Osteoblast (primary cell): Measurements from ENCODE around the gene NDE1. TPM values are rescaled to one million over a fixed set of nuclear protein-coding genes. Genes with fewer than 3 reads are reported as not detected.

ENCODE experiments used
- DNase-seq: peaks from one replicate; pipeline ENCODE4 v3.0.0; 2011; ENCODE audit warnings: low spot score, mixed read lengths; ENCODE audit not compliant: insufficient read length; ENCODE audit errors: missing footprints
- H2AFZ ChIP-seq: 2 replicates; pipeline ENCODE4 v1.6.0; 2011; ENCODE audit warnings: mild to moderate bottlenecking, low read length
- H3K27ac ChIP-seq: 2 replicates; pipeline ENCODE4 v1.5.1; 2011; ENCODE audit warnings: mild to moderate bottlenecking, low read depth, low read length, moderate library complexity
- H3K27me3 ChIP-seq: 2 replicates; pipeline ENCODE4 v1.6.0; 2012; ENCODE audit warnings: mild to moderate bottlenecking, control low read depth, inconsistent platforms, low read length, moderate library complexity; ENCODE audit not compliant: insufficient read depth
- H3K36me3 ChIP-seq: 2 replicates; pipeline ENCODE4 v1.5.1; 2011; ENCODE audit warnings: mild to moderate bottlenecking, low read length, control low read depth, moderate library complexity; ENCODE audit not compliant: insufficient read depth
- H3K4me1 ChIP-seq: 2 replicates; pipeline ENCODE4 v1.5.1; 2011; ENCODE audit warnings: mild to moderate bottlenecking, low read length, control low read depth, moderate library complexity; ENCODE audit not compliant: insufficient read depth
- H3K4me2 ChIP-seq: 2 replicates; pipeline ENCODE4 v1.6.0; 2011; ENCODE audit warnings: mild to moderate bottlenecking, low read length; ENCODE audit not compliant: insufficient read depth
- H3K4me3 ChIP-seq: fragments of 200-600 bp; sonication (generic); 3 replicates; pipeline ENCODE4 v1.5.1; 2012; ENCODE audit warnings: mild to moderate bottlenecking, low read length, inconsistent platforms; ENCODE audit not compliant: insufficient read depth
- H3K79me2 ChIP-seq: 2 replicates; pipeline ENCODE4 v1.6.0; 2012; ENCODE audit warnings: mild to moderate bottlenecking, low read length, control low read depth, inconsistent platforms; ENCODE audit not compliant: insufficient read depth
- H3K9me3 ChIP-seq: 2 replicates; pipeline ENCODE4 v1.5.1; 2011; ENCODE audit warnings: low read depth, low read length, control low read depth
- H4K20me1 ChIP-seq: 2 replicates; pipeline ENCODE4 v1.6.0; 2012; ENCODE audit warnings: mild to moderate bottlenecking, low read length, control low read depth; ENCODE audit not compliant: insufficient read depth
- total RNA-seq: library from RNA; depleted of rRNA; stranded (reverse); fragments of >200 nt; gene quantifications from 2 replicates; pipeline ENCODE4 v1.2.3, GENCODE V29; 2012
- TF ChIP-seq, protein P1 (sequence below): IDR thresholded peaks from 2 replicates; pipeline ENCODE4 v1.5.1; 2011; ENCODE audit warnings: mild to moderate bottlenecking, low read depth, low read length, moderate library complexity; ENCODE audit errors: extremely low read depth

Gene NDE1
- total RNA-seq, 1 donor: 31.5 TPM

DNA sequence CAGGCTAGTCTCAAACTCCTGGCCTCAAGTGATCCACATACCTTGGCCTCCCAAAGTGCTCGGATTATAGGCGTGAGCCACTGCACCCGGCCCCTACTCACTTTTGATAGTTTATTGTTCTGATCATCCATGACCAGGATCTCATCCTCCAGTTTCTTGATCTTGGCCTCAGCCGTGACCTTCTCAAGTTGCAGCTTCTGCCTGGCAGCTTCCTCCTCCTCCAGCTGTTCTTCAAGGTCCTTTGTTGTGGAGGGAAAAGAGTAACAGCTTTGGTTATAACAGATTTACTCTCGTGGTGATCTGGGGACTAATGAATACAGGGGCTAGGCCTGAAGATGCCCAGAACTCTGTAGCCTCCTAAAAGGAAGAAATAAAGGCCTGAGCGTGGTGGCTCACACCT lies 89.9 kb downstream of the NDE1 start:
- Histone ChIP-seq H3K4me1 (no peaks in the 10 kb centered on the region), H3K27ac (no peak overlapping the region), H3K4me3 (no peak overlapping the region), H3K4me2 (no peak overlapping the region), H3K27me3 (no peaks in the 10 kb centered on the region), H3K36me3 (peaks cover 7% of the 10 kb centered on the region), H2AFZ (no peak overlapping the region), H3K79me2 (no peaks in the 10 kb centered on the region), H4K20me1 (no peaks in the 10 kb centered on the region), H3K9me3 (peaks cover 7% of the 10 kb centered on the region)
- TF ChIP-seq, protein P1, sequence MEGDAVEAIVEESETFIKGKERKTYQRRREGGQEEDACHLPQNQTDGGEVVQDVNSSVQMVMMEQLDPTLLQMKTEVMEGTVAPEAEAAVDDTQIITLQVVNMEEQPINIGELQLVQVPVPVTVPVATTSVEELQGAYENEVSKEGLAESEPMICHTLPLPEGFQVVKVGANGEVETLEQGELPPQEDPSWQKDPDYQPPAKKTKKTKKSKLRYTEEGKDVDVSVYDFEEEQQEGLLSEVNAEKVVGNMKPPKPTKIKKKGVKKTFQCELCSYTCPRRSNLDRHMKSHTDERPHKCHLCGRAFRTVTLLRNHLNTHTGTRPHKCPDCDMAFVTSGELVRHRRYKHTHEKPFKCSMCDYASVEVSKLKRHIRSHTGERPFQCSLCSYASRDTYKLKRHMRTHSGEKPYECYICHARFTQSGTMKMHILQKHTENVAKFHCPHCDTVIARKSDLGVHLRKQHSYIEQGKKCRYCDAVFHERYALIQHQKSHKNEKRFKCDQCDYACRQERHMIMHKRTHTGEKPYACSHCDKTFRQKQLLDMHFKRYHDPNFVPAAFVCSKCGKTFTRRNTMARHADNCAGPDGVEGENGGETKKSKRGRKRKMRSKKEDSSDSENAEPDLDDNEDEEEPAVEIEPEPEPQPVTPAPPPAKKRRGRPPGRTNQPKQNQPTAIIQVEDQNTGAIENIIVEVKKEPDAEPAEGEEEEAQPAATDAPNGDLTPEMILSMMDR: no peak
- no peak for DNase-seq

DNA sequence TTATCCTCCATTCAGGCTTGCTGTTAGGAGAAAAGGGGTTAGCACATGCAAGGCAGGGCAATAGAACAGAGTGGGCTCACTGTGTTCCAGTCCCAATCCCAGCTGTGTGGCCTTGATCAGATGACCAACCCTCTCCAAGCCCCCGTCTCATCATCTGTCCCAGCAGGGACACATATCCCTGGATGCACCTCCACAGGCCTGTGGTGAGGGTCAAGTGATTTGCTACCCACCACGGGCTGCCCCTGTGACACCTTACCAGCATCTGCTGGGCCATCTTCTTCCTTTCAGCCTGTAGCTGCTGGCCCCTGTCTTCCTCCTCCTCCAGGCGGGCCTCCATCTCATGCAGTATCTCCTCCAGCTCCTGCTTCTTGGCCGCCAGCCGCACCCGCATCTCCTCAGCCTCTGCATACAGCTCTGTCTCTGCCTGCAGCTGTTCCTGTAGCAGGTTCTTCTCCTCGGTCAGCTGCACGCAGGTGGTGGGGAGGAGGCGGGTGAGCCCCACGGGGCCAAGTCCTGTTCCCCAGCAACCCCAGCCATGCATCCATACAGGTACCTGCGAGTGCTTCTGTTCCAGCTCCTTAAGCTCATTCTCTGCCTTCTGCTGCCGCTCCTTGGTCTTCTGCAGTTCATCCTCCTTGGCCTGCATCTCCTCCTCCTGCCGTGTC lies 91.3 kb downstream of the NDE1 start:
- peaks cover 7% of the 10 kb centered on the region for H3K9me3 ChIP-seq
- no peaks in the 10 kb centered on the region for H3K27me3 ChIP-seq
- no peak overlapping the region for H3K4me2 ChIP-seq
- H3K4me3 ChIP-seq: no peak overlapping the region
- no peaks in the 10 kb centered on the region for H3K4me1 ChIP-seq
- TF ChIP-seq, protein P1: no peak
- H4K20me1 ChIP-seq: no peaks in the 10 kb centered on the region
- H3K36me3 ChIP-seq: no peaks in the 10 kb centered on the region
- no peak for DNase-seq
- H2AFZ ChIP-seq: no peak overlapping the region
- no peak overlapping the region for H3K27ac ChIP-seq
- no peaks in the 10 kb centered on the region for H3K79me2 ChIP-seq

DNA sequence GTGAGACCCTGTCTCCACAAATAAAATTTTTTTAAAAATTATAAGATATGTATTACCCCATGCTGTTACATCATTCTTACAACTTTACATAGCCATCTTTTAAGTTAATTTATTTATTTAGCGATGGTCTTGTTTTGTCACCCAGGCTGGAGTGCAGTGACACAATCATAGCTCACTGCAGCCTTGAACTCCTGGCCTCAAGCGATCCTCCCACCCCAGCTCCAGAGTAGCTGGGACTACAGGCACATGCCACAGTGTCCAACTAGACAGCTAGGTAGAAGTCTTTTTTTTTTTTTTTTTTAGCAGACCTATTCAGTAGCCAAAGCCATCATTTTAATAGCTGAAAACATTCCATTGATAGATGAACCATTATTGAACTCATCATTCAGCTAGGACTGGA lies 92.7 kb downstream of the NDE1 start:
- no peaks in the 10 kb centered on the region for H4K20me1 ChIP-seq

DNA sequence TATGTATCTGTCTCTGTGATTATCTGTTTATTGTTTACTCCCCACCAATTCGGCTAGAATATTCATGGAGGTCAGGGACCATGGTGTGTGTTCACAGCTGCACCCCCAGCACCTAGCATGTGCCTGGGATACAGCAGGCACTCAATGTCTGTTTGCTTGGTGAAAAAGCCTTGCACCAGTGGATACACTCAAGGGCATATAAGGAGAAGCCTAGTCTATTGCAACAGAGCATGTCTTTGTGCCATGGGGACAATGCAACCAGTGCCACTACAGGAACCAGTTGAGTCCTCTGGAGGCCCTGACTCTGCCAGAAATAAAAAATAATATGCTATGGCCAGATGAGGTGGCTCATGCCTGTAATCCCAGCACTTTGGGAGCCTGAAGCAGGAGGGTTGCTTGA lies 93.6 kb downstream of the NDE1 start:
- Histone ChIP-seq H3K4me1 (no peaks in the 10 kb centered on the region), H3K4me2 (no peak overlapping the region), H3K27ac (no peak overlapping the region), H2AFZ (no peak overlapping the region), H3K79me2 (no peaks in the 10 kb centered on the region), H3K27me3 (no peaks in the 10 kb centered on the region), H3K36me3 (no peaks in the 10 kb centered on the region), H4K20me1 (no peaks in the 10 kb centered on the region), H3K4me3 (no peak overlapping the region), H3K9me3 (peaks cover 7% of the 10 kb centered on the region)
- TF ChIP-seq, protein P1: no peak
- no peak for DNase-seq

More for the DNA sequence above, 92.7 kb downstream of the NDE1 start:
- no peak overlapping the region for H3K27ac ChIP-seq
- no peaks in the 10 kb centered on the region for H3K4me1 ChIP-seq
- H2AFZ ChIP-seq: no peak overlapping the region
- DNase-seq: no peak
- peaks cover 7% of the 10 kb centered on the region for H3K9me3 ChIP-seq
- no peak overlapping the region for H3K4me3 ChIP-seq
- H3K36me3 ChIP-seq: no peaks in the 10 kb centered on the region
- no peaks in the 10 kb centered on the region for H3K27me3 ChIP-seq
- no peak overlapping the region for H3K4me2 ChIP-seq
- TF ChIP-seq, protein P1: no peak
- H3K79me2 ChIP-seq: no peaks in the 10 kb centered on the region
